ENCODE results near the gene HCLS1. TPM values are rescaled to one million over a fixed set of nuclear protein-coding genes. Genes with fewer than 3 reads are reported as not detected.
"Not testable (repeated sequence)": the region's sequence is repeated elsewhere in the genome, so short reads cannot be mapped to it uniquely, and the experiment has no call there.

Gene HCLS1
- total and polyA plus RNA-seq, 3 experiments from 2014 or later = 184 to 493 (median 197) TPM

- Mint-ChIP-seq H3K4me1 (peaks cover 3 to 4% (median 4%) of the 10 kb centered on the region in 3 donors), H3K9me3 (no peaks in the 10 kb centered on the region), H3K4me3 (no peak overlapping the region), H3K36me3 (peaks cover 25 to 35% (median 34%) of the 10 kb centered on the region in 3 donors), H3K27ac (no peak overlapping the region), H3K27me3 (no peaks in the 10 kb centered on the region)
- no peak overlapping the region for H3K27ac ChIP-seq (ENCODE audit: low read depth, low read length)
- H3K27me3 ChIP-seq (ENCODE audit: insufficient read depth, low read length, poor library complexity, severe bottlenecking) = no peaks in the 10 kb centered on the region
- H3K36me3 ChIP-seq (ENCODE audit: insufficient read depth, low read length) = peaks cover 9% of the 10 kb centered on the region
- no peaks in the 10 kb centered on the region for H3K9me3 ChIP-seq (ENCODE audit: low read length)
- H3K4me1 ChIP-seq (ENCODE audit: insufficient read depth, low read length) = no peaks in the 10 kb centered on the region
- no peak for DNase-seq
- CTCF ChIA-PET = interaction anchor here (1.3 to 1.9 kb wide), 3 partner anchors 9 to 22 kb away, joined by 3 to 5 read pairs (median 4); no protein-coding TSS in a partner anchor
- POLR2A ChIA-PET = no interaction called here
- no peak overlapping the region for H3K4me3 ChIP-seq (ENCODE audit: low read length)
Measured at GRCh38 chr3:121696186-121696585, 35.5 kb upstream of the HCLS1 start.

- H3K27ac Mint-ChIP-seq = peak overlapping the region in 2 of 8 donors; percentile 1 to 20
Measured at GRCh38 chr3:121692010-121692699, 31.5 kb upstream of the HCLS1 start.

DNA sequence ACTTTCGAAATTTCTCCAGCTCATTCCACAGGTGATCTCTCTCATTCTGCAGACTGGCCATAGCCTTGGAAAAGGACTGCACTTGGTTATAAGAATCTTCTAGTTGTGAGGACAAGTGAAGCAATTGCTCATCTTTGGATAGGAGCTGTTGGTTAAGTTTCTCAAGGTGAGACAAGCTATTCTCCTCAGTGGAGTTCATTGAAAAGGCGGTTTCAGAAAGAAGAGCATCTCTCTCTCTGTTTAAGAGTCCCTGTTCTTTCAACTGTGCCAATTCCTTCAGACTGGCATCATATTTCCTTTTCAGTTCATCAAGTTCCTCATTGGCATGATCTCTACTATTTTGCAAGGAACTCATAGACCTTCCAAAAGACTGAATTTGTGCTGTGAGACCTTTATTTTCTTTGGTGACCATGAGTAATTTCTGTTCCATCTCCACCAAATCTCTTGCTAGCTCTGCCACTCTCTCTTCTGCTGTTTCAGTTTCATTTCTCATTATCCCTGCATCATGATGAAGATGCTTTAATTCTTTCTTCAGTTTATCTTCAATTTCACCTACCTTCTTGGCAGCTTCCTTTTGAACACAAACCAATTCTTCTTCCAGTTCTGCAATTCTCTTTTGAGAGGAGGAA lies 30.2 kb upstream of the HCLS1 start:
- no peaks in the 10 kb centered on the region for H3K4me1 ChIP-seq (ENCODE audit: insufficient read depth, low read length)
- no peak overlapping the region for H3K27ac ChIP-seq (ENCODE audit: low read depth, low read length)
- Mint-ChIP-seq H3K9me3 (peaks cover 0 to 2% (median 0%) of the 10 kb centered on the region in 5 donors), H3K36me3 (peaks cover 25 to 52% (median 31%) of the 10 kb centered on the region in 3 donors), H3K4me1 (peaks cover 3 to 10% (median 7%) of the 10 kb centered on the region in 3 donors), H3K4me3 (no peak overlapping the region), H3K27ac (peak overlapping the region in 2 of 8 donors; percentile 70 to 75), H3K27me3 (no peaks in the 10 kb centered on the region)
- H3K27me3 ChIP-seq (ENCODE audit: insufficient read depth, low read length, poor library complexity, severe bottlenecking) = no peaks in the 10 kb centered on the region
- H3K4me3 ChIP-seq (ENCODE audit: low read length) = no peak overlapping the region
- H3K36me3 ChIP-seq (ENCODE audit: insufficient read depth, low read length) = peaks cover 6% of the 10 kb centered on the region
- ChIA-PET CTCF (no interaction called here), POLR2A (no interaction called here)
- no peaks in the 10 kb centered on the region for H3K9me3 ChIP-seq (ENCODE audit: low read length)
- DNase-seq = no peak

More at GRCh38 chr3:121692010-121692699, 31.5 kb upstream of the HCLS1 start:
- Mint-ChIP-seq H3K4me3 (no peak overlapping the region), H3K36me3 (peaks cover 15 to 43% (median 24%) of the 10 kb centered on the region in 3 donors), H3K9me3 (no peaks in the 10 kb centered on the region), H3K4me1 (peaks cover 3 to 10% (median 7%) of the 10 kb centered on the region in 3 donors), H3K27me3 (no peaks in the 10 kb centered on the region)
- H3K9me3 ChIP-seq (ENCODE audit: low read length) = no peaks in the 10 kb centered on the region
- no peak for DNase-seq
- no peak overlapping the region for H3K4me3 ChIP-seq (ENCODE audit: low read length)
- ChIA-PET POLR2A (no interaction called here), CTCF (no interaction called here)
- no peaks in the 10 kb centered on the region for H3K27me3 ChIP-seq (ENCODE audit: insufficient read depth, low read length, poor library complexity, severe bottlenecking)
- H3K27ac ChIP-seq (ENCODE audit: low read depth, low read length) = no peak overlapping the region
- H3K36me3 ChIP-seq (ENCODE audit: insufficient read depth, low read length) = no peaks in the 10 kb centered on the region
- no peaks in the 10 kb centered on the region for H3K4me1 ChIP-seq (ENCODE audit: insufficient read depth, low read length)

DNA sequence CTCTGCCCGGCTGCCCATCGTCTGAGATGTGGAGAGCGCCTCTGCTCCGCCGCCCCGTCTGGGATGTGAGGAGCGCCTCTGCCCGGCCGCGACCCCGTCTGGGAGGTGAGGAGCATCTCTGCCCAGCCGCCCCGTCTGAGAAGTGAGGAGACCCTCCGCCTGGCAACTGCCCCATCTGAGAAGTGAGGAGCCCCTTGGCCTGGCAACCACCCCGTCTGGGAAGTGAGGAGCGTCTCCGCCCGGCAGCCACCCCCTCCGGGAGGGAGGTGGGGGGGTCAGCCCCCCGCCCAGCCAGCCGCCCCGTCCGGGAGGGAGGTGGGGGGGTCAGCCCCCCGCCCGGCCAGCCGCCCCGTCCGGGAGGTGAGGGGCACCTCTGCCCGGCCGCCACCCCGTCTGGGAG lies 28.0 kb upstream of the HCLS1 start:
- H3K27ac Mint-ChIP-seq; H3K9me3 ChIP-seq (ENCODE audit: low read length); H3K4me3 Mint-ChIP-seq; POLR2A ChIA-PET; CTCF ChIA-PET; H3K27me3 ChIP-seq (ENCODE audit: insufficient read depth, low read length, poor library complexity, severe bottlenecking); H3K36me3 ChIP-seq (ENCODE audit: insufficient read depth, low read length); H3K4me1 Mint-ChIP-seq; H3K4me1 ChIP-seq (ENCODE audit: insufficient read depth, low read length); H3K27me3 Mint-ChIP-seq; H3K27ac ChIP-seq (ENCODE audit: low read depth, low read length); H3K4me3 ChIP-seq (ENCODE audit: low read length); DNase-seq: not testable (repeated sequence)
- H3K9me3 Mint-ChIP-seq = peaks cover 0 to 13% (median 9%) of the 10 kb centered on the region in 5 donors
- peaks cover 41 to 66% (median 42%) of the 10 kb centered on the region in 3 donors for H3K36me3 Mint-ChIP-seq

GRCh38 chr3:121681792-121682191 lies 21.1 kb upstream of the HCLS1 start:
- H3K27me3 Mint-ChIP-seq = no peaks in the 10 kb centered on the region
- no peak overlapping the region for H3K4me3 Mint-ChIP-seq
- no peaks in the 10 kb centered on the region for H3K27me3 ChIP-seq (ENCODE audit: insufficient read depth, low read length, poor library complexity, severe bottlenecking)
- no peaks in the 10 kb centered on the region for H3K9me3 ChIP-seq (ENCODE audit: low read length)
- H3K4me1 ChIP-seq (ENCODE audit: insufficient read depth, low read length) = no peaks in the 10 kb centered on the region
- no peaks in the 10 kb centered on the region for H3K4me1 Mint-ChIP-seq
- peaks cover 0 to 13% (median 9%) of the 10 kb centered on the region in 5 donors for H3K9me3 Mint-ChIP-seq
- H3K4me3 ChIP-seq (ENCODE audit: low read length) = no peak overlapping the region
- ChIA-PET POLR2A (no interaction called here), CTCF (interaction anchor here (0.6 to 1.6 kb wide), 2 partner anchors 17 to 874 kb away, joined by 4 to 5 read pairs; no protein-coding TSS in a partner anchor)
- DNase-seq = no peak
- H3K36me3 ChIP-seq (ENCODE audit: insufficient read depth, low read length) = peaks cover 36% of the 10 kb centered on the region
- H3K27ac ChIP-seq (ENCODE audit: low read depth, low read length) = no peak overlapping the region
- H3K36me3 Mint-ChIP-seq = peaks cover 37 to 82% (median 43%) of the 10 kb centered on the region in 3 donors
- peak overlapping the region in 1 of 8 donors; percentile 78 for H3K27ac Mint-ChIP-seq

- no peak overlapping the region for H3K4me3 Mint-ChIP-seq
- no peak overlapping the region for H3K27ac ChIP-seq (ENCODE audit: low read depth, low read length)
- DNase-seq = no peak
- H3K4me1 ChIP-seq (ENCODE audit: insufficient read depth, low read length) = no peaks in the 10 kb centered on the region
- no peaks in the 10 kb centered on the region for H3K27me3 Mint-ChIP-seq
- ChIA-PET CTCF (interaction anchor here (1.7 kb wide), 1 partner anchor 19 kb away, joined by 4 read pairs; no protein-coding TSS in a partner anchor), POLR2A (no interaction called here)
- H3K27ac Mint-ChIP-seq = no peak overlapping the region
- H3K9me3 ChIP-seq (ENCODE audit: low read length) = no peaks in the 10 kb centered on the region
- no peaks in the 10 kb centered on the region for H3K9me3 Mint-ChIP-seq
- H3K27me3 ChIP-seq (ENCODE audit: insufficient read depth, low read length, poor library complexity, severe bottlenecking) = no peaks in the 10 kb centered on the region
- H3K4me1 Mint-ChIP-seq = no peaks in the 10 kb centered on the region
- no peak overlapping the region for H3K4me3 ChIP-seq (ENCODE audit: low read length)
- peaks cover 22 to 86% (median 37%) of the 10 kb centered on the region in 3 donors for H3K36me3 Mint-ChIP-seq
- H3K36me3 ChIP-seq (ENCODE audit: insufficient read depth, low read length) = peaks cover 46% of the 10 kb centered on the region
Measured at GRCh38 chr3:121677141-121677540, 16.4 kb upstream of the HCLS1 start.

DNA sequence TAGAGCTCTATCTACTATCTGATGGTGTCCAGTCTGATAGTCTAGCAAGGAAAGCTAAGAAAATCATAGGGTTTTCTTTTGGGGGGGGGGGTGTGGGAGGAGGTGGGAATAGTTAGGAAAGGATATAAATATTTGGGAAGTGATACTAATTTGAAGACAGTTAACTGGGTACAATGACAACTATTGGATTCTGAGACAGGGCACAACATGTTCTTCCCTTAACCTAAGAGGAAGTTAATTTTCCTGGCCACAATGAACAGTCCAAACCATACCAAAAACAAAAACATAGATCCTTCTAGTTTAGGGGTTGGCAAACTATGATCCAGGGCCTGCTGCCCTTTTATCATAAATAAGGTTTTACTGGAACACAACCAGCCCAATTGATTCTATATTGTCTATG lies 10.0 kb upstream of the HCLS1 start:
- POLR2A ChIA-PET = no interaction called here
- Histone ChIP-seq H3K4me1 (ENCODE audit: insufficient read depth, low read length) (no peaks in the 10 kb centered on the region), H3K9me3 (ENCODE audit: low read length) (no peaks in the 10 kb centered on the region), H3K4me3 (ENCODE audit: low read length) (no peak overlapping the region), H3K27ac (ENCODE audit: low read depth, low read length) (no peak overlapping the region), H3K36me3 (ENCODE audit: insufficient read depth, low read length) (peaks cover 46% of the 10 kb centered on the region), H3K27me3 (ENCODE audit: insufficient read depth, low read length, poor library complexity, severe bottlenecking) (no peaks in the 10 kb centered on the region)
- DNase-seq = no peak
- no peaks in the 10 kb centered on the region for H3K4me1 Mint-ChIP-seq
- no peaks in the 10 kb centered on the region for H3K27me3 Mint-ChIP-seq
- CTCF ChIA-PET = no interaction called here
- H3K27ac Mint-ChIP-seq = no peak overlapping the region
- H3K9me3 Mint-ChIP-seq = no peaks in the 10 kb centered on the region
- H3K36me3 Mint-ChIP-seq = peaks cover 20 to 86% (median 36%) of the 10 kb centered on the region in 3 donors
- no peak overlapping the region for H3K4me3 Mint-ChIP-seq

GRCh38 chr3:121667333-121667732 lies 6.6 kb upstream of the HCLS1 start:
- Mint-ChIP-seq H3K9me3 (no peaks in the 10 kb centered on the region), H3K36me3 (peaks cover 17 to 93% (median 35%) of the 10 kb centered on the region in 3 donors), H3K4me1 (no peaks in the 10 kb centered on the region), H3K27me3 (no peaks in the 10 kb centered on the region), H3K4me3 (no peak overlapping the region), H3K27ac (peak overlapping the region in 3 of 8 donors; percentile 7 to 40 (median 27))
- DNase-seq = no peak
- Histone ChIP-seq H3K4me3 (ENCODE audit: low read length) (no peak overlapping the region), H3K27ac (ENCODE audit: low read depth, low read length) (no peak overlapping the region), H3K36me3 (ENCODE audit: insufficient read depth, low read length) (peaks cover 49% of the 10 kb centered on the region), H3K27me3 (ENCODE audit: insufficient read depth, low read length, poor library complexity, severe bottlenecking) (no peaks in the 10 kb centered on the region), H3K9me3 (ENCODE audit: low read length) (no peaks in the 10 kb centered on the region), H3K4me1 (ENCODE audit: insufficient read depth, low read length) (no peaks in the 10 kb centered on the region)
- ChIA-PET CTCF (no interaction called here), POLR2A (no interaction called here)
